ENCODE measurements around the gene SPRR4.

SPRR4 gene, protein sequence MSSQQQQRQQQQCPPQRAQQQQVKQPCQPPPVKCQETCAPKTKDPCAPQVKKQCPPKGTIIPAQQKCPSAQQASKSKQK

DNA sequence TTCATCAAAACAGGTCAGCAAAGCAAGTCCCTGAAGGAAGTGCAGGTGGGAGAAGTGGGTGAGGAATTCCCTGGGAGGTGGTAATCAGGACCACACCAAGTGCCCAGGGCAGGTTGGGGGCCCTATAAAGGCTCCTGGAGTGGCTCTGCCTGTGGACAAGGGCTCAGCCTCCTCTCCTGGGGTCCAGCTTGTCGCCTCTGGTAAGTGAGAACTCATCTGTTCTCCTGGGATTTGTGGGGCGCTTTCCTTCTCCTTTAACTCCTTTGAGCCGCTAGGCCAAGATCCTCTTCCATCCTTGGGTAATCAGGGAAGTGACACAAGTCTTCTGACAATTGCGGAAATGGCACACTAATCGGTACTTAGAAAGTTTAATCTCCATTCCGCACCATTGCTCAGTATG, at the start of gene SPRR4:
Gene SPRR4 (plus strand): TSS at position 154 of the 400 bp plus-strand sequence. CDS start 1,243 bp downstream, outside the sequence.
- DNase-seq (ENCODE audit: low spot score) = no peak

DNA sequence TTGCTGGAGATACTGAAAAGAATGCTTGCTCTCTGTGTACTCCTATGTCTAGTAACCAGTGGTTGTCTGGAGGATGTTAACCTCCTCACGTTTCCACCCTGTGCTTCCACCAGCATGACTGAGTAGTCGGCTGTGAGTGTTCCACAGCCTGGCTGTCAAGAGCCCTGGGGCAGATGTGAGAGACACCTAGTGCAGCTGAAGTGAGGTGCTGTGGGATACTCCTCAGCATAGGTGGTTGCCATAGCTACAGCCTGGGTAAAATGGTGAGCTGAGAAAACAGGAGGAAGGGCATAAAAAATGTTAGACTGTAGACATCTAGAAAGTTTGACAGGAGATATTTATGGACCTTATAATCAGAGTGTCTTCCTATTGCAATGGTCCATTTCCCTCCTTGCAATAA, 46.3 kb upstream of the SPRR4 start:
- DNase-seq (ENCODE audit: low spot score) = no peak

DNA sequence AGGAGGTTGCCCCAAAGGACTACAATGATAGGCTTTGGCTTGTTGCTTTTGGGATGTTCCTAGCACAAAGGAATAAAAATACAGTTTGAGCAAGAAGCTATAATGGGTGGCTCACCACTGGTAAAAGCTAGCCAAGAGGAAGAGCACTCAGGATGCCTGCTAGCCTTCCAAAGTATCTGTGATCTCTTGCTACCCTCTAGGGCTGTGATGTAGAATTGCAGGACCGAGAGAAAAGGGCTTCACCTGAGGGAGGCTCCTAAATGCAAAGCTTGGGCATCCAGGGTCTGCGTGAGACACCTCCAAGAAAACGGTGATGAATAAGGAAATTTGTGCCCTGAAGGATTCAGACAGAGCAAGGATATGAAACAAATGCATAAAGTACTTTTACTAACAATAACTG, 44.4 kb upstream of the SPRR4 start:
- DNase-seq (ENCODE audit: low spot score) = peak; percentile 9

DNA sequence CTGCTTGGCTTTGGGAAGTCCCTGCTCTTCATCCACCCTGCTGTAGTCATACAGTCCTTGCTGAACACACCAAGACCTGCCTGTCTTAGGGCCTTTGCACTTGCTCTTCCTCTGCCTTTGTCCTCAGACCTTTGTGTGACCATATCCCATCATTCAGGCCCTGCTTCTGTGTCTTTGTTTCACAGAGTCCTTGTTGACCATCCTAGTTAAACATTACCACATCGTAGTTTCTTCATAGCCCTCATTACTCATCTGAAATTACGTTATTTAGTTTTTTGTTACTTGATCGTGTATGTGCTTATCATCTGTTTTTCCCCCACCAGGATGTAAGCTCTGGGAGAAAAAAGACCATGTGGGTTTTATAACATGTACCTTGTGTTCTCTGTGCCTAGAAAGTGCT, 41.8 kb upstream of the SPRR4 start:
- no peak for DNase-seq (ENCODE audit: low spot score)

DNA sequence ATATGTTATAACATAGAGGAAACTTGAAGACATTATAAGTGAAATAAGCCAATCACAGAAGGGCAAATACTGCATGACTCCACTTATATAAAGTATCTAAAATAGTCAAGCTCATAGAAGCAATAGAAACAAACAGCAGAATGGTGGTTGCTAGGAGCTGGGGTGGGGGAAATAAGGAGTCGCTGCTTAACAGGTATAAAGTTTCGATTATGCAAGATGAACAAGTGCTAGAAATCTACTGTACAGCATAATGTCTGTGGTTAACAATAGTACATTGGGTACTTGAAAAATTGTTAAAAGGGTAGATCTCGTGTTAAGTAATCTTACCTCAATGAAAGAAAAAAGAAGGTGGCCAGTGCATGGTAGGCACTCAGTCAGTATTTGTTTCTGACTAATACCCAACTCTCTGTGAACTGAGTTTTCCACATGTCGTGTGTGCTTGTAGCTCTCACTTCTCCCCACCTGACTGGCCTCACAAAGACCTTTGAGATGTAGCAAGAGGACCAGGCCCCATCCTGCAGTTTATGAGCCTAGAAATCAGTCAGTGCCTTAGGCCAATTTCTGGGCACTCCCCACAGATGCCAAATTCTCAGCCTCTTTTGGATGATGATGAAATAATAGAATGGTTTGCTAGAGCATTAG, 38.2 kb upstream of the SPRR4 start:
- DNase-seq (ENCODE audit: low spot score) = no peak

DNA sequence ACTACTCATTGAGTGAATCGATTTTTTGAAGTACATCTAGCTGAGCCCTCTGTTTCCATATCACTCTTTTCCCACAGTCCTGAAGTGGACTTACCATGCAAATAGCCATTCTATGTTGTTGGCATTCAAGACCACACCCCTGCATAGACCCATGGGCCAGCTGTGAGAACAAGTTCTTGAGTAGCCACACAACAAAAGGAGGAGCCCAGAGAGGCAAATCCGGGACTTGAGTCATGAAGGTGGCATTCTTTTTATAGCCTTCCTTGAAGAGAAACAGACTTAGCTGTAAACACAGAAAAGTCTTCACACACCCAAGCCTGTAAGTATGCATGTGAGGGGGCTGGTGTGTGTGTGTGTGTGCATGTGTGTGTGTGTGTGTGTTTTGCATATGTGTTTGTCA, 37.3 kb upstream of the SPRR4 start:
- DNase-seq (ENCODE audit: low spot score) = no peak

DNA sequence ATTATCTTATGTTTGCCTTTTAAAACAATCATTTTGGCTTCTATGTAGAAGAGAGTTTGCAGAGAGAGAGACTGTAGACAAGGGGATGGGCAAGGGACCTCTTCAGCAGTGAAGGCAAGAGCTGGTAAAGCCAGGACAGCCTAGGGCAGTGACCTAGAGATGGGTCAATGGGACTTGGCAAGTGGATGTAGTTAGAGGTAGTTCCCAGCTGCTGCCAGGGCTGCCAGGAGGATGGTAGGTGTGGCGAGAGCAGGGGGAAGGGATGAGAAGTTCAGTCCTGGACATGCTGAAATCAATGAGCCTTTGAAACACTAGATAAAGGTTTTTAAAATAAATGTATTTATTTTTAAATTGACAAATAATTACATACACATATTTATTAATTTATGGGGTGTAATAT, 29.8 kb upstream of the SPRR4 start:
- no peak for DNase-seq (ENCODE audit: low spot score)

DNA sequence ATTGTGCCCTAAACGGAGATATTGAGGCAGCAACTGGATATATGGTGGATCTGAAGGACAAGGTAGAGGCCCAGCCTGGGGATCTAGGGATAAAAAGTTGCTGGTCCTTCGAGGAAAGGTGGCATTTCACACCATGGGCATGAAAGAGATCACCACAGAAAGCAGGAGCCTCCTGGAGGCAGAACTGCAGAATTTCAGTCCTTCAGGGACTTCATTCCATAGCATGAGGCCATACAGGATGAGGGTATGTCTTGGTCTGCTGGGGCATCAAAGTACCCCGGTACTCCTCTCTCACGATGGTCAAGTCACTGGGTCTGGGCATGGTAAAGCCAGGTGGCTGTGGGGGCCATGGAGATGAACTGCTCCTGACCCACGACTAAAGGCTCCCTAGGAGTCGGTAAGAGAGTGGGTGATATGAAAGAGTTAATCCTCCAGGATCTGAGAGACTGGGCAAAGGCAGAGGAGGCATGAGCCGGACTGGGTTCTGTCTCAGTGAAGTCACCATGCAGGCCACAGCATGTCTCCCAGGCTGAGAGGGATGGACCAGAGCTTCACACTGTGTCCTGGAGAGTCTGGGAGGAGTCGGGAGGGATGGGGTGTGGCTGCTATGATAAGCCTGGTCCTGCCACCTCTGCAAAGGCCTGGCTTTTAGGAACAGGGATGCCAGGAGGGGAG, 29.3 kb upstream of the SPRR4 start:
- DNase-seq (ENCODE audit: low spot score) = no peak

DNA sequence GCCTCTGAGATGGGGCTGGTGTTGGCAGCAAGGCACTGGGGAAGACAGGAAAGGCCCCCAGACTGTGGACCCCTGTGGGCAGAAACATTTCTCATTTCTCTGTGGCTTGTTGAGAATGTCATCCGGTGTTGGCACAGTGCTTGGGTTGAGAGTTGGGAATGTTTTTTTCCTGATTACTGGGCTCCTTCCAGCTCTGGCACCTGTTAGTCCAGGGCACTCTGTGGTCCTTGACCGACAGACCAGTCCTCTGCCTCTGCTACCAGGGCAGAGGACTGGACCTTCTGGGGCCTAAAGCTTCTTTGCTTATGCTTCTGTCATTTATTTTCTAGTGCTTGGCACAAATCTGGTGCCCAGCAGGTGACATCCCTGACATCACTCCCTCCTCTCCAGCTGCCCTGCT, 28.3 kb upstream of the SPRR4 start:
- no peak for DNase-seq (ENCODE audit: low spot score)

DNA sequence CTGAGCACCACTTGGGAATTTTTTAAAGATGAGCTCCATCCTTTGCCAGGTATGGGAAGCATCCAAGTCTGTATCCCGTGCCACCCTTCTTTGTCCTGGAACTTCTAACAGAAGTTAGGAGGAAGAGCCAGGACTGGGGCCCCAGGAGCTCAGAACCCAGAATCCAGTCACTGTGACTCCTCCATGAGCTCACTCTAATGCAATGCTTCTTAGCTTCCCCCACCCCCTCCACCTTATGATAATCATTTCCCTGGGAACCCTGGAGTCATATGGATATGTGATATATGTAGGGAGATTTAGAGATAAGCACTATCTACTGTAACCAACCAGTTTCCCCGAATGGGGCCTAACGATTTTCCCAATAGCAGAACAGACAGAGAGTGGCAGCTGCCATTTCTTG, 24.2 kb upstream of the SPRR4 start:
- DNase-seq (ENCODE audit: low spot score) = no peak

DNA sequence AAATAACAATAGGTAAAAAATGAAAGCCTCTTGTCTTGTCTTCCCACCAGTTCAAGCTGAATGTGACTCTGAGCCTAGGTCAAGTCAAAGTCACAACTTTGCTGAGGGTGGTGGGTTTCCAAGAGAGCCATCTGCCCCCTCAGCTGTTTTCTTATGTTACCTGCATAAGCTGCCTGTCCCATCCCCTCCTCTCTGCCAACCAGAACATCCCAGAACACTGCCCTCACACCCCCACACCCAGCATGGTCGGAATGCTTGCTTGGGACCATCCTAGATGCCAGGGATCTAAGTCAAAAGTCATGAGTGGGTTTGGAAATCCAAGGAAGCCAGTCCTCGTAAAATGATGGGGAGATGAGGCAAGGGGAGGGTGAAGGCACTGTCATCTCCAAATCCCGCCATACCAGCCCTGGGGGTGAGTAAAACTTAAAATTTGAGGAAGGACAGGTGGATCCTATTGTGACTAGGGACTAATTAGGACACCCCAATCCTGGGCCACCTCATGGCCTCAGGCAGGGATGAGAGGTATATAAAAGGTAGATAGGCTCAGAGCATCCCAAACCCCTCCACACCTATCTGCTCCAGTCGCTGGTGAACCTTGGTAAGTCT, 23.7 kb upstream of the SPRR4 start, which contains the start of gene SPRR5:
Gene SPRR5 (plus strand): TSS at position 556 of the 606 bp plus-strand sequence. CDS start 1,349 bp downstream, outside the sequence.
- no peak for DNase-seq (ENCODE audit: low spot score)

DNA sequence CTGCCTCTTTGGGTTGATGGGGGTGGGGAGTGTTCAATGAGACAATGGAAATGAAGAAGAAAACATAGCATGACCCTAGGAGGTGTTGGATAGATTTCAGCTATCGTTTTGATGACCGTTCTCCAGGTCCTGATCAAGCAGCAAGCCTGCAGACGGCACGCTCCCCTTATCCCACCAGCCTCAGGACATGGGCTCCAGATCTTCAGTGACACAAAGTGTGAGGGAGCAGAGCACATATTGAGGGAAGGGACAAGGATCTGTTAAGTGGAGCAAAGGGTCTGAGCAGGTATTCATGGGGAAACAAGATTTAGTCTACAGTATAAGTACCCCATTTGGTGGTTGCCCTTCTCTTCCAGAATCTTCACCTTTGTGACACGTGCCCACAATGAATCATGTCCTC, 18.7 kb upstream of the SPRR4 start:
- no peak for DNase-seq (ENCODE audit: low spot score)

DNA sequence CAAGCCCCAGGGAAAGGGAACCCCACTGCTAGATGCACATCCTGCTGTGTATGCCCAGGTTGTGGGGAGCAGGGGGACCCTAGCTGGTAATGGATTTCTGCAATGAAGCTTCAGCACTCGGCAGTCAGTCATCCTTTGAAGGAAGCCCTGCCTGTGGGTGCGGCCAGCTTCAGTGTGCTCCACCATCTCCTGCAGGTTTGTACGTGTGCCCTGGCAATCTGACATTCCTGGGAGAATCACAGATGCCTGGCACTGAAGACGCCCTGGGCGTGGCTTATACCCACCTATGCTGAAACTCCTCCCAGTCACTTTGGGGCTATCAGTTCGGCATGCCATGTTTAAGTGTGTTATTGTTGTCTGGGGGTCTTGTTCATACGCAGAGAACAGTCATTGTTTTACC, 16.7 kb upstream of the SPRR4 start:
- no peak for DNase-seq (ENCODE audit: low spot score)

DNA sequence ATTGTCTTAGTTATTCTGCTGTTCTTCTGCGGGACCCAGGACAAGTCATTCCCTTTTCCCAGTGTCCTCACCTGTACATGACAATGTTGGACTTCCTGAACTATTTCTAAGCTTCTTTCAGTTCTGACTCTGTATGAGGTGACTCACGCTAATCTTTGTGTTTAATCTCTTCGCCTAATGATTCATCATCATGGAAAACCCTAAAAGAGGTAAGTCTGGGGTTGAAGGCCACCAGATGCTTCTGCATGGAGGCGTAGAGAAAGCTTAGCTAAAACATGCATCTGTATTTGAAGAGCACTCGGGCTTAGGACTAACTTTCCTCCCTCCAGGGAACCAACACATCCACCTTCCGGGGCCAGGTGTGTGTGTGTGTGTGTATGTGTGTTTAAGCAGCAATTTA, 16.0 kb upstream of the SPRR4 start:
- no peak for DNase-seq (ENCODE audit: low spot score)

DNA sequence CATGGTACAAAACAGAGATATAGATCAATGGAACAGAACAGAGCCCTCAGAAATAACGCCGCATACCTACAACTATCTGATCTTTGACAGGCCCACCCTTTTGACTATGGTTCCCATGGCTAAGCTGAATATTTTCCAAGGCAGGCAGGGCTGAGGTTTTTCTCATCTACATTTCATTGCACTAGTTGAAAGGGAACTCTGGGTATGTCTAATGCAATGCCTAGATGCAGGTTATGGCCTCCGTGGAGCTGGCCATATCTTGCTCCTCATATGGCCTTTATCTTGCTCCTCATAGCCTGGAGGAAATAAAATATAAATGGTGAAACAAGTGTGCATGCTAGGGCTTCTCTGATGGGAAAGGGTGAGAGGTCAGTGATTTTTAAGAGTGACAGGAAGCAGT, 12.9 kb upstream of the SPRR4 start:
- DNase-seq (ENCODE audit: low spot score) = no peak

DNA sequence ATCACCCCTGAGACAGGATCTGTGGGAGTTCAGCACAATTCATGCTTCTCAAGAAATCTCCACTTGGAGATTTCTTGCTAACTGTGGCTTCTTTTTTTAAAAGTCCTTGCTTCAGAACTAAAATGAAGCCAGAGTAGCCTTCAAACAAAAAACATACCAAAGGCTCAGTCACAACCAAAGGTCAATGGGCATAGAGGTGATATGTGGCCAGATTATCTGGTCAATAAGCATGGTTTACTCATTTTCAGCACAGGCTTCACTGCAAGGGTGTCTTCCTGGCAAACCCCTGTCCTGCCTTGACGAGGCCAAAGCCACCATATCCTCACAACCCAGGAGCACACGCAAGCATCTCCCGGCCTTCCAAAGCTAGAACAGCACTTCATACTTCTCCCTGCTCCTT, 11.2 kb upstream of the SPRR4 start:
- DNase-seq (ENCODE audit: low spot score) = no peak

DNA sequence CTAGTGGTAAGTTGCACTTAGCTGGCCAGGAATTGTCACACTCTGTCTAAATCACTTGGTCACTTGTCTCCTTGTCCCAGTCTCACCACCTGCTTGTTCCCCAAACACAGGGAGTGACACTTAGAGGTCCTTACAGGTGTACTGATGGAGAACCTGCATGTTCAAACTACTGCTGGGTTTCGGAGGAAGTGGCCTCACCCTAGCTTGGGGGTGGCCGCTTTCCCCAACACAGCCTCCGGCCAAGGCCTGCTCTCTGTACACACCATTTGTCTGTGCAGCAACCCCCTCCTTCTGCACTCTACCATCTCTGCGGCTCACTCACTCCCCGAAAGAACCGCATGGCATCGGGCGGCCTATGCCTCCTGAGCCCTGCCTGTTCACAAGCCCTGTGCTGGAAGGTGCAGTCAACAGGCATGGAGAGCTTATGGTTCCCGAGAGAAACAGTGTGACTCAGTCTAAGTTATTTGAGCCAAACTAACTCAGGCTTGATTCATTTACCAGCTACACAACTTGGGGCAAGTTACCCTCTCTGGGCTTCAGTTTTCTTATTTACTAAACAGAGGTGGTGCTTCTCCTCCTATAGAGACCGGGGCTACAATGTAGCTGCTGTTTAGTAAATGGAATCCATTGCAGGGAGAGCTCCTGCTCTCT, 10.5 kb upstream of the SPRR4 start:
- DNase-seq (ENCODE audit: low spot score) = no peak

DNA sequence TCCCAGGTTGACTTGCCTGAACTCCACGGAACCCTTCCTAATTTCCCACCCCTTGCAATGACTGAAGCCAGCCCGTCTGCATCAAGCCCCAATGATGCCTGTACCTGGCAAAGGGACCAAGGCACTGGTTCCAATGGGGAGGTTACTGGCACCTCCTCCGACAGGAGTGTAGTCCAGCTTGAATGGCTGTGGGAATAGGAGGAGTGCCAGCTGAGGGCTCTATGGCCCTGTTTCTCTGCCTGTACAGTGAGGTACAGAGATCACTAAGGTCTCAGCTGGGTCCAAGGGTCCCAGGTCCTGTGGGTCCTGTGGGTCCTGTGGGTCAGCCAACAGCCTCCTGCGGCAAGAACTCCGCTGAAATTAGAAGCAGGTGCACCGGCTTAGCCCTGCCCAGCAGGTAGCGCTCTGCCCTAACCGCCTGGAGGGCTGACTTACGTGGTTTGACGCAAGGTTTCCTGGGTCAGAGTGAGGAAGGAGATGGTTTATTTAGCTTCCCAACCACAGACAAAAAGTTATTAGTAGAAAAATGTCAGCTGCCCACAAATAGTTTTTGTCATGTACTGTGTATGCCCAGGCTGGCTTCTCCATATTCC, 9.9 kb upstream of the SPRR4 start:
- no peak for DNase-seq (ENCODE audit: low spot score)

DNA sequence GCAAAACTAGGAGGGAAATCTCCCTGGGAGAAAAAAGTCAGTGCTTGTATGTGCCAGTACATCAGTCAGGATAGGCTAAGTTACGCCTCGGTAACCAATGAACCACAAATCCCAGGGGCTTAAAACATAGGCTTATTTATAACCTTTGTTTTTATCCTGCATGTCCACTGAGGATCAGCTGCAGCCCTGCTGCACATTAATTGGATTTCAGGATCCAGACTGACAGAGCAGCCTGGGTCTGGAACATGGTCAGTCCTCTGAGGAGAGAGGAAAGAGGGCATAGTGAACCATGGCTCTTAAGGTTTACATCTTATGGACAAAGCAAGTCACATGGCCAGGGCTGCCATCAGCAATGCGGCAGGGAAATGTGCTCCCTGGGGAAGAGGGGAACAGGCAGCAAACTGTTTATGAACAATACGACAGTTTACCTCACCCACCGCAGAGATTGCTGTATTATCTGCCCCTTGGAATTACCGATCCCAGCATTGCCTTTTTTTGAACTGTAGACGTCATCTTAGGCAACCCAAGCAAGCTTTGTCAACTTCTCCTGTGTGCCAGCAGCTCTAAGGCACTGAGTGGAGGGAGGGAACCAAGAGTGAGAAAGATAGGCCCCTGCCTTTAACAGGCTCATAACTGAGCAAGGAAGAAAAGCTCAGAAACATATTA, 9.1 kb upstream of the SPRR4 start:
- no peak for DNase-seq (ENCODE audit: low spot score)

DNA sequence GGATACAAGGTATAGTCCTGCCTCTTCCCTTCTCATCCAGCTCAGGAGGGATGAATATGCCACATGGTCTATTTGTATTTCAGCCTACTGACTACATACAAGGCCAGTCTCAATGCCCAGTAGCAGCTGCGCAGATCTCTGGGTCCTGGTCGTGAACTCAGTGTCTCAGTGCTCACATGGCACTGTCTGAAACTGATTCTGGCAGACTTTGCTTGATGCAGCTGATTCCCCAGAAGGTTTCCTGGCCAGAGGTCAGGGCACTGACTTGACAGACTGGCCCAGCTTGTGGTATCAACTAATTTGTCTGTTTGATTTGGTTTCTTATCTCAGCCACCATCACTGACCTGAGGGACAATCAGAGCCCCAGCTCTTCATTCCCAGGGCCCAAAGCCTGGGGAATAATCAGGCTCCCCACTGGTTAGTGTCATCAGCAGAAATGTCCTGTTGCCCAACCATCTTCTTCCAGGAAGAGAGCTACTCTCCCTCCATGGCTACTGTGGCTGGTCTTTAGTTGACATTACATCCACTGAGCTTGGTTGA, 7.5 kb upstream of the SPRR4 start:
- DNase-seq (ENCODE audit: low spot score) = no peak

DNA sequence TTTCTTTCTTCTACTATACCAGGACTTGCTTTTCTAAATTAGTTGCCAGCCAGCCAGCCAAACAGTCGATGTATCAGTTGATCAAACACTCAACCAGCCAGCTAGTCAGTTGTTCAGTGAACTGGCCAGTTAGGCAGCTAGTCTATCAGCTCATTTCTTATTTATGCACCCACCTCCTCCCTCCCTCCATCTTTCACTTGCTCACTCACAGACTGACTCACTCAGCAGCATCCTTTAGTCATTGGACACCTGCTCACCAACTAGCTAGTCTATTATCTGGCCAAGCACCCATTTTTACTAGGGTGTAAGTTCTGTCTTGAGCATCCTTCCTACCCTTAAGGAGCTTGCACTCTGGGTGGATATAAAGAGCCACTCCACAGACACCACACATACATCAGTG, 5.9 kb upstream of the SPRR4 start:
- DNase-seq (ENCODE audit: low spot score) = no peak

DNA sequence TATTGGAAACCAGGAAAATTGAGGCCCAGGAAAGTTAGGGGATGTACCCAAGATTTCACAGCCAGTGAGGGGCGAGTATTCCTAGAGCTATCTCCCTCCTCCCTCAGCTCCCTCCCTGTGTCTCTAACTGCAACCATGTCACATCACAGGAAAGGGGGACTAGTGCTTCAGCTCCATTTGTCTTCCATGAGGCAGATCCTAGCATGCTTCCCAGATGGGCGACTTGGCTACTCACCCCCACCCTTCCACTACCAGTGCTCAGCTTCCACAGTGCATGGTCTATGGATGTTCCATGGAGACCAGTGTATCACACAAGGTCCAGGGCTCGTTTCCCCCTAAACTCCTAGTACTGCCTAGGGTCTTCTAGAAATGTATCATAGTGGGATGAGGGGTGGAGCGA, 4.6 kb upstream of the SPRR4 start:
- no peak for DNase-seq (ENCODE audit: low spot score)

Data from Ammon's horn (tissue), 1 donor.